OCI-LY1 (cell line): ENCODE measurements around the gene RAB34.

Experiments
- CTCF ChIP-seq: fragments of 200-600 bp; sonication (generic), shearing (Covaris generic); IDR thresholded peaks from 2 replicates; pipeline ENCODE4 v1.5.1; 2017; ENCODE audit warnings: mild to moderate bottlenecking, antibody characterized with exemption, low read length, moderate library complexity, mixed read lengths
- EZH2 ChIP-seq: fragments of 200-600 bp; sonication (generic), shearing (Covaris generic); IDR thresholded peaks from 2 replicates; pipeline ENCODE4 v1.8.0; 2017; ENCODE audit warnings: borderline replicate concordance, mixed run types, mild to moderate bottlenecking, antibody characterized with exemption, low read length, moderate library complexity, mixed read lengths

GRCh38 chr17:28693869-28694268, 23.8 kb downstream of the RAB34 start:
- no peak for TF ChIP-seq CTCF
- TF ChIP-seq EZH2, result no peak
